IMR-90 (cell line): Measurements from ENCODE around the gene PRKN.

Experiments
- CEBPB ChIP-seq: IDR thresholded peaks from 2 replicates; pipeline ENCODE4 v1.6.1; 2012; ENCODE audit warnings: low read depth, low read length, improper control_type of control experiment
- RAD21 ChIP-seq: IDR thresholded peaks from 2 replicates; pipeline ENCODE4 v1.6.1; 2012; ENCODE audit warnings: low read length, improper control_type of control experiment
- RCOR1 ChIP-seq: IDR thresholded peaks from 2 replicates; pipeline ENCODE4 v1.6.1; 2012; ENCODE audit warnings: mild to moderate bottlenecking, low read length, improper control_type of control experiment; ENCODE audit not compliant: insufficient replicate concordance

DNA sequence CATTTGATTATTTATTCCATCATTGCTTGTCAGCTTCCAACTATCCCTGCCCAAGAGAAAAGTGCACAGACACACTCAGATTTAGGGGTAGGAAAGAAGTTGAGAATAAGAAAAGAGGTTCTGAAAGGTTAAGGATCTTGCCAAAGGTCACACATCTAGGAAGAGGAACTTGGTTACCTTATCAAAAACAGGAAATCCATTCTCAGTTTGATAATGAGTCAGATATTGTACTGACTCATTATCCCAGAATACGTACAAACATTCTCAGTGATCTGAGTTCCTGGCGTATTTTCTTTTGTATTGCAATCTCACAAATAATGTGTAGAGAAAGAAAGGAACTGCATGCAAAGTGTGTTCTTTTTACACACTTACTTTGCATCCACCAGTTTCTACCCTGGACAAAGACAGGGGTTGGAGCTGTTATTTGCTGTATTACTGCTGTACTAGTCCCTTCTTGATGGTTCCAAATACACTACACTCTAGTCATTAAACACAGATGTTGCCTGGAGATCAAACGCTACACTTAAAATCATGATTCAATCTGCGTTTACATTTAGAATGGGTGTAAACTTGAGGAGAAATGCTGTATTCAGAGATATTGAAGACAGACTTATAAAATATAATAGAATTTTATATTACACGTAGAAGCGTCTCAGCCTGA lies 545.7 kb downstream of the PRKN start:
- TF ChIP-seq RAD21, result no peak
- no peak for TF ChIP-seq CEBPB
- TF ChIP-seq RCOR1, result no peak
